GM12874 (cell line): ENCODE measurements around the gene ASCL5.

Experiments
- CTCF ChIP-seq: IDR thresholded peaks from 2 replicates; pipeline ENCODE4 v1.5.1; 2011; ENCODE audit warnings: low read depth, mild to moderate bottlenecking, control low read depth, low read length, moderate library complexity; ENCODE audit not compliant: insufficient read depth

The ASCL5 gene

GRCh38 chr1:201146626-201147390, 19.8 kb upstream of the ASCL5 start:
- TF ChIP-seq CTCF: no peak

- TF ChIP-seq CTCF: no peak
Observed at GRCh38 chr1:201145816-201146215, 18.8 kb upstream of the ASCL5 start.

GRCh38 chr1:201145132-201145531, 18.1 kb upstream of the ASCL5 start:
- TF ChIP-seq CTCF: no peak

- no peak for TF ChIP-seq CTCF
Observed at GRCh38 chr1:201144701-201145100, 17.7 kb upstream of the ASCL5 start.

- no peak for TF ChIP-seq CTCF
Observed at GRCh38 chr1:201143726-201144635, 17.0 kb upstream of the ASCL5 start.

GRCh38 chr1:201142849-201143725, 16.1 kb upstream of the ASCL5 start:
- no peak for TF ChIP-seq CTCF
